NCI-H526 treated with DMSO at 0.1 percent for 48 hours (cell line): ENCODE measurements around the gene FUT1.
"Not testable (repeated sequence)": the region's sequence is repeated elsewhere in the genome, so short reads cannot be mapped to it uniquely, and the experiment has no call there.

Experiments
- DNase-seq: peaks from one replicate; lab custom pipeline; 2025; lab: John Stamatoyannopoulos, UW

The FUT1 gene

GRCh38 chr19:48768994-48769713 is 16.7 kb upstream of the FUT1 start:
- no peak for DNase-seq

GRCh38 chr19:48768171-48768753 is 15.8 kb upstream of the FUT1 start:
- not testable (repeated sequence) for DNase-seq

GRCh38 chr19:48765816-48766215 is 13.4 kb upstream of the FUT1 start:
- not testable (repeated sequence) for DNase-seq

- no peak for DNase-seq
Measured at GRCh38 chr19:48760504-48761205, 8.2 kb upstream of the FUT1 start.

GRCh38 chr19:48757741-48758144 is 5.3 kb upstream of the FUT1 start:
- no peak for DNase-seq

- DNase-seq, result no peak
Measured at GRCh38 chr19:48757089-48757675, 4.7 kb upstream of the FUT1 start.

- no peak for DNase-seq
Measured at GRCh38 chr19:48756686-48757085, 4.2 kb upstream of the FUT1 start.

GRCh38 chr19:48756212-48756611 is 3.8 kb upstream of the FUT1 start:
- no peak for DNase-seq

- DNase-seq, result no peak
Measured at GRCh38 chr19:48755787-48756186, 3.3 kb upstream of the FUT1 start.

GRCh38 chr19:48755084-48755641 is 2.7 kb upstream of the FUT1 start, which contains the start of gene FGF21:
TSS of gene FGF21 (plus strand) at chr19:48755524. CDS start at chr19:48756237, 713 bp downstream.
- DNase-seq, result no peak

- no peak for DNase-seq
Measured at GRCh38 chr19:48751845-48752495, 471 bp downstream of the FUT1 start.

- DNase-seq, result no peak
Measured at GRCh38 chr19:48750771-48751504, 1.5 kb downstream of the FUT1 start.

GRCh38 chr19:48750351-48750750 is 2.1 kb downstream of the FUT1 start:
- DNase-seq, result no peak

- DNase-seq, result no peak
Measured at GRCh38 chr19:48749571-48750198, 2.8 kb downstream of the FUT1 start.

GRCh38 chr19:48746738-48747575 is 5.5 kb downstream of the FUT1 start, which contains the start of gene IZUMO1:
TSS of gene IZUMO1 (minus strand) at chr19:48746909. CDS start at chr19:48745859, 1,050 bp downstream.
- no peak for DNase-seq

- DNase-seq, result no peak
Measured at GRCh38 chr19:48746110-48746509, 6.3 kb downstream of the FUT1 start.

GRCh38 chr19:48745208-48745995 is 7.0 kb downstream of the FUT1 start:
- DNase-seq, result peak; percentile 18

- DNase-seq, result no peak
Measured at GRCh38 chr19:48742096-48742495, 10.3 kb downstream of the FUT1 start.
